A549 (cell line): ENCODE data around the gene ESR1. TPM values are rescaled to one million over a fixed set of nuclear protein-coding genes. Genes with fewer than 3 reads are reported as not detected.

Experiments used
- ATAC-seq, 2 experiments: fragments of 200-7000 bp in 1 of 2; fragments of >200 bp in 1 of 2; cut with Nextera tagmentation in 1 of 2; cut with Tn5 transposase in 1 of 2; 3 replicates each; pipeline versions ENCODE4 v1.8.0 to v1.9.1; 2018 to 2020; ENCODE audit warnings: mild to moderate bottlenecking in 1 of 2, moderate library complexity in 1 of 2
- CTCF ChIA-PET: fragments of 300-600 bp; sonication (Branson Sonifier 250); formaldehyde crosslinking; extraction: SDS; loops from one replicate; lab custom pipeline; 2021; ENCODE audit warnings: antibody characterized with exemption, inconsistent platforms; lab: Yijun Ruan, JAX
- POLR2A ChIA-PET: fragments of 350-600 bp; formaldehyde crosslinking; extraction: SDS; loops from one replicate; lab custom pipeline; 2021; ENCODE audit warnings: antibody characterized with exemption, inconsistent platforms; lab: Yijun Ruan, JAX
- DNase-seq, 2 experiments: peaks; one replicate each; pipeline versions ENCODE4 v3.0.0 to v3.0.0-alpha.2; 2011 to 2016; ENCODE audit warnings: low read depth in 1 of 2, low spot score in 1 of 2
- FAIRE-seq: peaks from 2 replicates; lab custom pipeline; 2011; peaks lifted over from hg19 to GRCh38; lab: Jason Lieb, UNC
- H3K27ac ChIP-seq, 2 experiments: fragments of >200 bp; sonication (Bioruptor Twin); formaldehyde crosslinking; 3 replicates each; pipeline ENCODE4 v1.5.1; 2016 to 2017
- H3K4me1 ChIP-seq: fragments of >200 bp; sonication (Bioruptor Twin); formaldehyde crosslinking; 3 replicates; pipeline ENCODE4 v1.6.1; 2016
- H3K4me2 ChIP-seq: fragments of >200 bp; sonication (Bioruptor Twin); formaldehyde crosslinking; 3 replicates; pipeline ENCODE4 v1.6.1; 2016
- H3K4me3 ChIP-seq: fragments of >200 bp; sonication (Bioruptor Twin); formaldehyde crosslinking; 3 replicates; pipeline ENCODE4 v1.5.1; 2016
- H3K9me3 ChIP-seq: fragments of >200 bp; sonication (Bioruptor Twin); formaldehyde crosslinking; 3 replicates; pipeline ENCODE4 v1.6.1; 2016
- BCL3 ChIP-seq: fragments of >200 bp; sonication (Bioruptor Twin); formaldehyde crosslinking; IDR thresholded peaks from 3 replicates; pipeline ENCODE4 v1.6.1; 2016
- CHD4 ChIP-seq: fragments of 200-600 bp; sonication (generic); IDR thresholded peaks from 2 replicates; pipeline ENCODE4 v1.6.1; 2016; ENCODE audit warnings: antibody characterized with exemption, mild to moderate bottlenecking, borderline replicate concordance
- CTCF ChIP-seq: fragments of >200 bp; sonication (Bioruptor Twin); formaldehyde crosslinking; IDR thresholded peaks from 3 replicates; pipeline ENCODE4 v1.5.1; 2016
- E2F6 ChIP-seq: IDR thresholded peaks from 2 replicates; pipeline ENCODE4 v1.6.1; 2012; ENCODE audit warnings: low read depth, borderline replicate concordance
- FOSL2 ChIP-seq, 2 experiments: fragments of 450-650 bp in 1 of 2; fragments of >200 bp in 1 of 2; sonication (Bioruptor Twin) in 1 of 2; formaldehyde crosslinking; IDR thresholded peaks; 2 replicates each; pipeline versions ENCODE4 v1.5.0 to v1.6.1; 2016 to 2020; ENCODE audit warnings: mild to moderate bottlenecking in 1 of 2, moderate library complexity in 1 of 2
- GATA3 ChIP-seq: IDR thresholded peaks from 2 replicates; pipeline ENCODE4 v1.6.1; 2012; ENCODE audit warnings: borderline replicate concordance
- HDAC2 ChIP-seq: fragments of 200-600 bp; sonication (generic); IDR thresholded peaks from 2 replicates; pipeline ENCODE4 v1.6.1; 2016
- HES2 ChIP-seq: fragments of >200 bp; sonication (Bioruptor Twin); formaldehyde crosslinking; IDR thresholded peaks from 2 replicates; pipeline ENCODE4 v1.6.1; 2016
- HMGXB4 ChIP-seq: fragments of 250-450 bp; sonication (Bioruptor Pico); IDR thresholded peaks from 2 replicates; pipeline ENCODE4 v1.5.0; 2021; ENCODE audit warnings: mild to moderate bottlenecking, moderate library complexity, borderline replicate concordance
- HOXA7 ChIP-seq: fragments of 250-450 bp; sonication (Bioruptor Pico); IDR thresholded peaks from 2 replicates; pipeline ENCODE4 v1.5.0; 2020; ENCODE audit warnings: mild to moderate bottlenecking, moderate library complexity
- JUN ChIP-seq, 2 experiments: fragments of >200 bp; sonication (Bioruptor Twin); formaldehyde crosslinking; IDR thresholded peaks; 2 replicates in 1 of 2; 3 replicates in 1 of 2; pipeline ENCODE4 v1.6.1; 2016 to 2017
- JUNB ChIP-seq: fragments of >200 bp; sonication (Bioruptor Twin); formaldehyde crosslinking; IDR thresholded peaks from 2 replicates; pipeline ENCODE4 v1.6.1; 2016
- KDM5A ChIP-seq: fragments of 200-600 bp; sonication (generic); IDR thresholded peaks from 2 replicates; pipeline ENCODE4 v1.6.1; 2016; ENCODE audit warnings: antibody characterized with exemption, mild to moderate bottlenecking
- MYC ChIP-seq: IDR thresholded peaks from 2 replicates; pipeline ENCODE4 v1.6.1; 2012; ENCODE audit warnings: mild to moderate bottlenecking, inconsistent platforms, low read length, improper control_type of control experiment, borderline replicate concordance
- NFE2L2 ChIP-seq: fragments of 150-350 bp; conservative IDR thresholded peaks from 2 replicates; pipeline ENCODE4 v1.6.1; 2014; ENCODE audit warnings: low read length
- NR3C1 ChIP-seq: fragments of >200 bp; sonication (Bioruptor Twin); formaldehyde crosslinking; IDR thresholded peaks from 3 replicates; pipeline ENCODE4 v1.6.1; 2017
- SREBF2 ChIP-seq: fragments of 450-650 bp; IDR thresholded peaks from 2 replicates; pipeline ENCODE4 v1.6.1; 2014; ENCODE audit warnings: mild to moderate bottlenecking, moderate library complexity
- TP53 ChIP-seq: fragments of 250-450 bp; sonication (Bioruptor Pico); IDR thresholded peaks from 2 replicates; pipeline ENCODE4 v1.5.0; 2021; ENCODE audit warnings: mild to moderate bottlenecking, moderate library complexity
- WGBS: methylation state at CpG from one replicate; pipeline ENCODE4 v1.1.6; 2017; ENCODE audit errors: missing lambda C conversion rate; 5-methylcytosine and 5-hydroxymethylcytosine counted together
- polyA plus RNA-seq, 4 experiments: library from polyadenylated mRNA; depleted of rRNA in 3 of 4; stranded (reverse); fragments of >200 nt; fragmentation: RNase III in 1 of 4; extraction: RNeasy Plus Mini Kit Qiagen cat#74134 plus additional on column Dnase treatment in 1 of 4; gene quantifications; 2 replicates in 3 of 4; 3 replicates in 1 of 4; pipeline ENCODE4 v1.2.3, GENCODE V29; 2011 to 2017

ESR1 gene
- polyA plus RNA-seq, 2 of the 4 experiments (the other 2 are of a cell fraction), result not detected

GRCh38 chr6:152170702-152171667 lies 363.5 kb downstream of the ESR1 start:
- 89% methylated on average over 13 of the region's 13 CpGs for WGBS
- no peak overlapping the region for H3K4me2 ChIP-seq
- ChIA-PET CTCF (no interaction called here), POLR2A (no interaction called here)
- H3K4me1 ChIP-seq, result no peaks in the 10 kb centered on the region
- FAIRE-seq, result no peak
- H3K27ac ChIP-seq, result no peak overlapping the region
- DNase-seq, result no peak
- H3K4me3 ChIP-seq, result no peak overlapping the region
- TF ChIP-seq HMGXB4 (CRISPR knock-in tag), result no peak
- no peaks in the 10 kb centered on the region for H3K9me3 ChIP-seq
- no peak for ATAC-seq

GRCh38 chr6:152173321-152173720 lies 365.8 kb downstream of the ESR1 start:
- FAIRE-seq (no peak), ATAC-seq (no peak), DNase-seq (no peak)
- no peak overlapping the region for H3K27ac ChIP-seq
- H3K4me1 ChIP-seq, result no peaks in the 10 kb centered on the region
- no peak overlapping the region for H3K4me2 ChIP-seq
- H3K9me3 ChIP-seq, result no peaks in the 10 kb centered on the region
- 82% methylated on average over 4 of the region's 4 CpGs for WGBS
- CTCF ChIA-PET, result no interaction called here
- POLR2A ChIA-PET, result no interaction called here
- TF ChIP-seq SREBF2, result no peak
- TF ChIP-seq FOSL2 (IDR thresholded peaks at IDR 0.05), result no peak
- TF ChIP-seq FOSL2 (CRISPR knock-in tag; IDR thresholded peaks at IDR 0.05), result no peak
- TF ChIP-seq E2F6, result no peak
- TF ChIP-seq MYC, result no peak
- TF ChIP-seq HES2, result no peak
- no peak for TF ChIP-seq NR3C1
- TF ChIP-seq JUN (IDR thresholded peaks at IDR 0.05), result no peak
- no peak for TF ChIP-seq TP53 (CRISPR knock-in tag)
- no peak for TF ChIP-seq BCL3
- TF ChIP-seq KDM5A, result no peak
- TF ChIP-seq JUNB, result no peak
- no peak for TF ChIP-seq GATA3
- no peak for TF ChIP-seq NFE2L2
- TF ChIP-seq CHD4, result no peak
- TF ChIP-seq CTCF, result no peak
- no peak for TF ChIP-seq HOXA7 (CRISPR knock-in tag)
- TF ChIP-seq HDAC2, result no peak
- no peak overlapping the region for H3K4me3 ChIP-seq
